Fibroblast of villous mesenchyme (primary cell): Measurements from ENCODE around the gene KRTAP10-10. TPM values are rescaled to one million over a fixed set of nuclear protein-coding genes. Genes with fewer than 3 reads are reported as not detected.
"Not testable (repeated sequence)": the region's sequence is repeated elsewhere in the genome, so short reads cannot be mapped to it uniquely, and the experiment has no call there.

Experiments
- DNase-seq: peaks from one replicate; pipeline ENCODE4 v3.0.0-alpha.2; 2010; ENCODE audit warnings: low read depth
- H3K4me3 ChIP-seq: 2 replicates; pipeline ENCODE4 v1.5.1; 2011; ENCODE audit warnings: low read depth, mild to moderate bottlenecking, low read length
- total RNA-seq: library from RNA; depleted of rRNA; stranded (reverse); fragments of >200 nt; gene quantifications from 2 replicates; pipeline ENCODE4 v1.2.3, GENCODE V29; 2012
- TF ChIP-seq, protein P1 (sequence below): IDR thresholded peaks from 2 replicates; pipeline ENCODE4 v1.5.1; 2012; ENCODE audit warnings: low read depth, mild to moderate bottlenecking, low read length; ENCODE audit not compliant: insufficient read depth

The KRTAP10-10 gene
- total RNA-seq, 1 donor, result not detected

DNA sequence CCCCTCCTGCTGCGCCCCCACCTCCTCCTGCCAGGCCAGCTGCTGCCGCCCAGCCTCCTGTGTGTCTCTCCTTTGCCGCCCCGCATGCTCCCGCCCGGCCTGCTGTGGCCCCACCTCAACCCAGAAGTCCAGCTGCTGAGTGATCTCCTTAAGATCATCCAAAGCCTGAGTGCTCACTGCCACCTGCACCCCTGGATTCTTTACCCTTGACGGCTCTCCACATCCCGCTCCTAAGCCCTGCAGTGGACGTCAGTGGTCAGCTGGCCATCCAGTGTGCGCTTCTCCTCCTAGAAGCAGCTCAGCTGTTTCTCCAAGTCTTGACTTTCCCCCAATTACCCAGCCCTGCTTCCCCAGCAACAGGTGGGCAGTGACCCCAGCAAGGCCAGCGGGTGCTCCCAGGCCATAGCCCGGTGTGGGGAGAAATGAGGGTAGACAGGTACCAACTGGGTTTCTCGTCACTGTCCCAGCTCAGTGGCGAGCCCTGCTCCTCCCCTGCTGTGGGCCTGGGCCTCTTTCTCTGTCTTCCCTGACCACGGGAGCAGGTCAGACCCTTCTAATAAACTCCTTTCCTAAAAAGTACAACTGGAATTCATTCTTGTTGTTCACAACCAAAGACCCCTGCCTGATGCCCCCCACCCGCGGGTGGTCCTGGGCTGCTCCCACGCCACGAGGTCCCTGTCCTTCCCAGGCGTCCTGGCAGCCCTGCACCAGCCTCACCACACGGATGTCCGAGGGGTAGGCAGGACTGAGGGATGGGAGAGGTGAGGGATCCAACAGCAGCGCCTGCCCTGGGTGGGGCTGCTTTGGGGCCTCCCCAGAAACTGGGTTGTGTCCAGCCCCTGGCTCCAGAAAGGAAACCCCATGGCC lies 35.3 kb upstream of the KRTAP10-10 start:
- H3K4me3 ChIP-seq, result no peak overlapping the region
- TF ChIP-seq, protein P1, sequence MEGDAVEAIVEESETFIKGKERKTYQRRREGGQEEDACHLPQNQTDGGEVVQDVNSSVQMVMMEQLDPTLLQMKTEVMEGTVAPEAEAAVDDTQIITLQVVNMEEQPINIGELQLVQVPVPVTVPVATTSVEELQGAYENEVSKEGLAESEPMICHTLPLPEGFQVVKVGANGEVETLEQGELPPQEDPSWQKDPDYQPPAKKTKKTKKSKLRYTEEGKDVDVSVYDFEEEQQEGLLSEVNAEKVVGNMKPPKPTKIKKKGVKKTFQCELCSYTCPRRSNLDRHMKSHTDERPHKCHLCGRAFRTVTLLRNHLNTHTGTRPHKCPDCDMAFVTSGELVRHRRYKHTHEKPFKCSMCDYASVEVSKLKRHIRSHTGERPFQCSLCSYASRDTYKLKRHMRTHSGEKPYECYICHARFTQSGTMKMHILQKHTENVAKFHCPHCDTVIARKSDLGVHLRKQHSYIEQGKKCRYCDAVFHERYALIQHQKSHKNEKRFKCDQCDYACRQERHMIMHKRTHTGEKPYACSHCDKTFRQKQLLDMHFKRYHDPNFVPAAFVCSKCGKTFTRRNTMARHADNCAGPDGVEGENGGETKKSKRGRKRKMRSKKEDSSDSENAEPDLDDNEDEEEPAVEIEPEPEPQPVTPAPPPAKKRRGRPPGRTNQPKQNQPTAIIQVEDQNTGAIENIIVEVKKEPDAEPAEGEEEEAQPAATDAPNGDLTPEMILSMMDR, result no peak
- DNase-seq, result no peak

DNA sequence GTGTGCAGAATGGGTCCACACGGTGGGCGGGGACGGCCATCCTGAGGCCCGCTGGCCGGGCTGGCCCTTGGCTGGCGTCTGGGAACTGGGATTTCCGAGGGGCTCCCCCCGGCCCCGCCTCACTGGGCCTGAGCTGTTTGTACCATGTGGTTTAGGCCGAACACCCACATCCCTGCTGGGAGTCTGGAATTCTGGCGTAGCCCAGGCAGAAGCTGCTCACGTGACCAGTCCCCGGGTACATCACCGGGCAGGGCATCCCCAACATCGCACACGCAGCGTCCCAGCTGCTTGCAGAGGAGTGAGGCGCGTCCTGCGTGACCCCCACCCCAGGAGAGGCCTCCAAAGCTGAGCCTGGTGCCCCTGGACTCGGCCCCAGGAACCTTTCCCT lies 34.7 kb upstream of the KRTAP10-10 start:
- TF ChIP-seq, protein P1, result no peak
- DNase-seq, result no peak
- no peak overlapping the region for H3K4me3 ChIP-seq

DNA sequence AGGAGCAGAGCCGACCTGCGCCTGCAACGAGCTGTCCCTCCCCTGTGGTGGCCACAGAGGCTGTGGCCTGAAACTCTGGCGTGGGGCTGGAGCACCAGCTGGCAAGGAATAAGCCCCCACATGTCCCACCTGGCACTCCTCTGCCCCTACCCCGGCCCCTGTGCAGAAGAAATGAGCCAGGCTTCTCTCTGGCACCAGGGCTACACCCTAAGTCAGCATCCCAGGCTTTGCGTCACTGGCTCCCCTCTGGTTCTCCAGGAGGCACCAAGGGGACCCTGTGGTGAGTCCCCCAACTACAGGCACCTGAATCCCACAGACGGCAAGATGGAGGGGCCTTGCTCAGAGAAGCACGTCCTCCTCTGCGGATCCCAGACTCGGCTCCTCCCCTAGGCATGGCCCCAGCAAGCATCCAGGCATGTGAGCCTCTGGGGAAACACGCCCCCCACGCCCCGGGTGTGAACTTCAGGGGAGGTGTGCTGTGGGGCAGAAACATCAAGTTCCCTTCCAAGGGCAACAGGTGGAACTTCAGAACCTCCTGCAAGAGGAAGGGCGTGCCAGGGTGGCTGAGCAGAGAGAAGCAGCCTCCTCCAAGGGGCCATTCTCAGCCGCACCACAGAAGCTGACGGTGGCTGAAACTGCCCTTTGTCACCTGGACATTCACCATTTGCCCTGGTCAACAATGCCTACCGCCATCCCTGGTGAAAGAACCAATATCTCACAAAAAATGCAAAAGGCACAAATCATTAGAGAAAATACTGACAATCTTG lies 33.9 kb upstream of the KRTAP10-10 start:
- TF ChIP-seq, protein P1, result no peak
- no peak for DNase-seq
- no peak overlapping the region for H3K4me3 ChIP-seq

DNA sequence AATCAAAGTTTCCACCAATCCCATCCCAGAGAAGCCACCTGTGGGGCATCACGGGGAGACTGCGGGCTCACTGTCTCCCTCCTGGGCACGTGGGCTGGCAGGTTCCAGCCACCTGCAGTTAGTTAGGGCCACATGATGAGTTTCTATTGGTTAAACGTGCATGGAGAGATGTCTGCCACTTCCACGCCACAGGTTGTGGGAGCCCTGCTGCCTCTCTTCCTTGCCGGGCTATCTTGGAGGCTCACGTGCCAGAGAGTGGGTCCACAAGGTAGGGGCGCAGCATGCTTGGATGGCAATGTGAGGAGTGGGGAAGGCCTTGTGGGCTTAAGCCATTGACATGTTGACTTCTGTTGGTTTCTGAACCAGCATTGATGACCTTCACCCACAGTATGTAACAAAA lies 33.2 kb upstream of the KRTAP10-10 start:
- H3K4me3 ChIP-seq, result no peak overlapping the region
- no peak for DNase-seq
- TF ChIP-seq, protein P1, result no peak

DNA sequence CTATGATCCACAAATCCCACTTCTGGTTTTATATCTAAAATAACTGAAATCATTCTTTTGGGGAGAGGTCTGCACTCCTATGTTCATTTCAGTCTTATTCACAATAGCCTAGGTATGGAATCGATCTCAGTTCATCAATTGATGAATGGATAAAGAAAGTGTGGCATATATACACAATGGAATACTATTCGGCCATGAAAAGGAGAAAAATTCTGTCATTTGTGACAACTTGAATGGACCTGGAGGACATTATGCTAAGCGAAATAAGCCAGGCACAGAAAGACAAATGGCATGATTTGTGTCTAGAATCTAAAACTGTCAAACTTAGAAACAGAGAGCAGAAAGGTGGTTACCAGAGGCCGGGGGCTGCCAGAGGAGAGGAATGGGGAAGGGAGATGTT lies 30.7 kb upstream of the KRTAP10-10 start:
- TF ChIP-seq, protein P1, result no peak
- DNase-seq, result no peak
- H3K4me3 ChIP-seq, result no peak overlapping the region

DNA sequence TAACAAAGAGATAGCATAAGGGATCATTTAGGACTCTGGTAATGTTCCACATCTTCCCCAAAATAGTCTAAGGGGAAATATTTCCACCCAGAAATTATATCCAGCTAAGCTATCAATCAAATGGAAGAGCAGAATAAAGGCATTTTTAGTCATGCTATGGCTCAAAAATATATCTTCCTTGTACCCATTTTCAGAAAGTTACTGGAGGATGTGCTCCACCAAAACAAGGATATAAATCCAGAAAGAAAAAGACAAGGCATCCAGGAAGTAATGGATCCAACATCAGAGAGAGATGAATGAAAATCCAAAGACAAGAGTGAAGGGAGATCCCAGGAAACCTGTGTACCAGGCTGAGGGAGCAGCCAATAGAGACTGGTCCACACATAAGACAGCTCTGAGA lies 28.0 kb upstream of the KRTAP10-10 start:
- H3K4me3 ChIP-seq, result no peak overlapping the region
- TF ChIP-seq, protein P1, result no peak
- no peak for DNase-seq

DNA sequence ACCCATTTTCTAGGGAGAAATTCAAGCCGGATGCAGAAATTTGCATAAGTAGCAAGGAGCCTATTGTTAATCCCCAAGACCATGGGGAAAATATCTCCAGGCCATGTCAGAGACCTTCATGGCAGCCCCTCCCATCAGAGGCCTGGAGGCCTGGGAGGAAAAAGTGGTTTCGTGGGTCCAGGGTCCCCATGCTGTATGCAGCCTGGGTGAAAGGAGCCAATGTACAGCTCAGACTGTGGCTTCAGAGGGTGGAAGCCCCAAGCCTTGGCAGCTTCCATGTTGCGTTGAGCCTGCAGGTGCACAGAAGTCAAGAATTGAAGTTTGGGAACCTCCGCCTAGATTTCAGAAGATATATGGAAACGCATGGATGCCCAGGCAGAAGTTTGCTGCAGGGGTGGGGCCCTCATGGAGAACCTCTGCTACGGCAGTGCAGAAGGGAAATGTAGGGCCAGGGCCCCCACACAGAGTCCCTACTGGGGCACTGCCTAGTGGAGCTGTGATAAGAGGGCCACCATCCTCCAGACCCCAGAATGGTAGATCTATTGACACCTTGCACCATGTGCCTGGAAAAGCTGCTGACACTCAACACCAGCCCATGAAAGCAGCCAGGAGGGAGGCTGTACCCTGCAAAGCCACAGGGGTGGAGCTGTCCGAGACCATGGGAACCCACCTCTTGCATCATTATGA lies 26.9 kb upstream of the KRTAP10-10 start:
- not testable (repeated sequence) for H3K4me3 ChIP-seq, DNase-seq
